Peyer's patch (tissue), 4 donors: Measurements from ENCODE around the gene DCLK1.

ENCODE experiments used
- CTCF ChIP-seq, 6 experiments: fragments of 450-650 bp in 4 of 6; fragments of 200-600 bp in 2 of 6; sonication (generic) in 1 of 6; IDR thresholded peaks; one replicate each; pipeline ENCODE4 v1.5.1; 2017 to 2019; ENCODE audit warnings: antibody characterized with exemption in 6 of 6, mild to moderate bottlenecking in 3 of 6, moderate library complexity in 1 of 6
- POLR2A ChIP-seq, 2 donors: fragments of 450-650 bp; IDR thresholded peaks; one replicate each; pipeline ENCODE4 v1.5.1; 2017; ENCODE audit warnings: antibody characterized with exemption in 2 of 2, mild to moderate bottlenecking in 2 of 2, moderate library complexity in 2 of 2

- no peak for TF ChIP-seq CTCF (IDR thresholded peaks at IDR 0.05)
- TF ChIP-seq POLR2A (IDR thresholded peaks at IDR 0.05) = no peak
Measured at GRCh38 chr13:35722458-35723052, 408.6 kb downstream of the DCLK1 start.
